T-helper 1 cell treated with Interleukin-12 subunit alpha and Interleukin-12 subunit beta and Interleukin-4 antibody, amounts not matched to agents 30 μg/mL and 1 μg/mL, for 36 hours (primary cell): ENCODE data around the gene FEN1.

Experiments
- H3K27ac Mint-ChIP-seq: one replicate; pipeline ENCODE4 v1.8.0; 2021; ENCODE audit warnings: mild to moderate bottlenecking, mixed read lengths
- H3K27me3 Mint-ChIP-seq: one replicate; pipeline ENCODE4 v1.8.0; 2021; ENCODE audit warnings: low read depth, mixed read lengths
- H3K36me3 Mint-ChIP-seq: one replicate; pipeline ENCODE4 v1.8.0; 2021; ENCODE audit warnings: low read depth, mixed read lengths
- H3K4me1 Mint-ChIP-seq: one replicate; pipeline ENCODE4 v1.8.0; 2021; ENCODE audit warnings: low read depth, mixed read lengths
- H3K4me3 Mint-ChIP-seq: one replicate; pipeline ENCODE4 v1.8.0; 2021; ENCODE audit warnings: mild to moderate bottlenecking, moderate library complexity, mixed read lengths
- H3K9me3 Mint-ChIP-seq: one replicate; pipeline ENCODE4 v1.8.0; 2021; ENCODE audit warnings: mixed read lengths

The FEN1 gene

GRCh38 chr11:61828629-61829407 is 36.1 kb downstream of the FEN1 start:
- Mint-ChIP-seq H3K4me3 (peak overlapping the region; percentile 85), H3K36me3 (peaks cover 13% of the 10 kb centered on the region), H3K27me3 (no peaks in the 10 kb centered on the region), H3K9me3 (no peaks in the 10 kb centered on the region), H3K4me1 (peaks cover 49% of the 10 kb centered on the region), H3K27ac (peak overlapping the region; percentile 93)

- peaks cover 15% of the 10 kb centered on the region for H3K36me3 Mint-ChIP-seq
- no peak overlapping the region for H3K27ac Mint-ChIP-seq
These were observed 37.1 kb downstream of the FEN1 start for GRCh38 chr11:61829806-61830205.

GRCh38 chr11:61830237-61831105 is 37.8 kb downstream of the FEN1 start:
- peak overlapping the region; percentile 87 for H3K27ac Mint-ChIP-seq
- H3K9me3 Mint-ChIP-seq, result no peaks in the 10 kb centered on the region
- no peaks in the 10 kb centered on the region for H3K27me3 Mint-ChIP-seq
- H3K36me3 Mint-ChIP-seq, result peaks cover 15% of the 10 kb centered on the region
- peaks cover 57% of the 10 kb centered on the region for H3K4me1 Mint-ChIP-seq
- H3K4me3 Mint-ChIP-seq, result peak overlapping the region; percentile 85

More at GRCh38 chr11:61829806-61830205, 37.1 kb downstream of the FEN1 start:
- peaks cover 53% of the 10 kb centered on the region for H3K4me1 Mint-ChIP-seq
- H3K9me3 Mint-ChIP-seq, result no peaks in the 10 kb centered on the region
- peak overlapping the region; percentile 85 for H3K4me3 Mint-ChIP-seq
- no peaks in the 10 kb centered on the region for H3K27me3 Mint-ChIP-seq

- Mint-ChIP-seq H3K36me3 (peaks cover 18% of the 10 kb centered on the region), H3K27ac (peak overlapping the region; percentile 98), H3K9me3 (no peaks in the 10 kb centered on the region), H3K4me3 (peak overlapping the region; percentile 75), H3K27me3 (no peaks in the 10 kb centered on the region), H3K4me1 (peaks cover 59% of the 10 kb centered on the region)
These were observed 39.5 kb downstream of the FEN1 start for GRCh38 chr11:61832207-61832606.

- H3K4me1 Mint-ChIP-seq, result peaks cover 58% of the 10 kb centered on the region
- no peaks in the 10 kb centered on the region for H3K27me3 Mint-ChIP-seq
- peaks cover 18% of the 10 kb centered on the region for H3K36me3 Mint-ChIP-seq
- H3K9me3 Mint-ChIP-seq, result no peaks in the 10 kb centered on the region
- peak overlapping the region; percentile 98 for H3K27ac Mint-ChIP-seq
- H3K4me3 Mint-ChIP-seq, result no peak overlapping the region
These were observed 40.0 kb downstream of the FEN1 start for GRCh38 chr11:61832754-61833153.

DNA sequence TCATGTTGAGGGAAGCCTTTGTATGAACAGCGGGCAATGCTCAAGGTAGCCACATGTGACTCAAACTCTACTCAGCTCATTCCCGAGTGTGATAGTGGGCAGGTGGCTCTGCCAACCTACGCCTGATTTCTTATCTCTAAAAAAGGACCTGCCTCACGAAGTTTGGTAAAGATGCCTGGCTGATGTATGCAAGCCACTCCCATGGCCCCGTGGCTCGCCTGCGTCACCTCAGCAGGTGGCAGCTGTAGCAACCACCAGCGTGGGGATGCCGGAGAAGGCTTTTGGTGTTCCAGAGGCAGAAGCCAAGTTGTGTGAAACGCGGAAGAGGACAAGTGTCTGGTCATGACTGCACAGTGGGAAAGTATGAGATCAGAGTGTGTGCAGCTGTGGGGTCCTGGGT is 40.8 kb downstream of the FEN1 start:
- peak overlapping the region; percentile 98 for H3K27ac Mint-ChIP-seq
- H3K4me1 Mint-ChIP-seq, result peaks cover 58% of the 10 kb centered on the region
- H3K4me3 Mint-ChIP-seq, result peak overlapping the region; percentile 84
- no peaks in the 10 kb centered on the region for H3K9me3 Mint-ChIP-seq
- H3K27me3 Mint-ChIP-seq, result no peaks in the 10 kb centered on the region
- peaks cover 18% of the 10 kb centered on the region for H3K36me3 Mint-ChIP-seq

GRCh38 chr11:61833926-61834277 is 41.2 kb downstream of the FEN1 start:
- H3K27me3 Mint-ChIP-seq, result no peaks in the 10 kb centered on the region
- H3K9me3 Mint-ChIP-seq, result no peaks in the 10 kb centered on the region
- peaks cover 21% of the 10 kb centered on the region for H3K36me3 Mint-ChIP-seq
- peak overlapping the region; percentile 84 for H3K4me3 Mint-ChIP-seq
- peaks cover 58% of the 10 kb centered on the region for H3K4me1 Mint-ChIP-seq
- H3K27ac Mint-ChIP-seq, result peak overlapping the region; percentile 98

DNA sequence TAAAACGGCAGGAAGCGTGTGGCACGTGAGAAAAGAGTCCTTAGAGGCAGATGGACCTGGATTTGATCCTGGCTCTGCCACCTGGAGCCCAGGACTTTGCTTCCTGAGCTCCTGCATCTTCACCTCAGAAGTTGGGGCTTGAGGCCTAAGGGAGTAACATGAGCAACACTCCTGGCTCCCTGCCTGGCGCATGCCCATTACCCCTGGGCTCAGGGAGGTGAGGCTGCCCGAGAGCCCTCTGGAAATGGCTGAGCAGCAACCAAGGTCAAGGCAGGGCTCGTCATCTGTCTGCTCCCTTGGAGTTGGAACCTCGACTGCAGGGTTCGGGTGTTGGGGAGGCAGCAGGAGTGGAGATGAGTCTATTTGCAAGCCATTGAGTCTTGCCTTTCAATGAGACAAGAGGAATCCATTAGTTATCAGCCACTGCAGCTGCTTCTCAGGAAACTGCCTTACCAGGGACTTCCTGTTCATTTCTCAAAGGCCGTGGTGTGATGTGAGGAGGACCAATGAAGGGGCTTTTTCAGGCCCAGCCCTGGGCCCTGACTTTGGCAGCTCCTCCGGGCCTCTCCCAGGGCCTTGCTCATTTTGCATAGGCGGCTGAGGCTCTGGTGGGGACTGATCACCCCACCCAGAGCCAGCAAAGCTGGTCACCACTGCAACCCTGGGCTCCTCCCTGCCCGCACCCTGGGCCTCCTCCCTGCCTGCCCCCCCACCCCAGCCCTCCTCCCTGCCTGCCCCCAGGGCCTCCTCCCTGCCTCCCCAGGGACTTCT is 41.8 kb downstream of the FEN1 start:
- peak overlapping the region; percentile 84 for H3K4me3 Mint-ChIP-seq
- no peaks in the 10 kb centered on the region for H3K9me3 Mint-ChIP-seq
- H3K36me3 Mint-ChIP-seq, result peaks cover 24% of the 10 kb centered on the region
- H3K27me3 Mint-ChIP-seq, result no peaks in the 10 kb centered on the region
- H3K4me1 Mint-ChIP-seq, result peaks cover 56% of the 10 kb centered on the region
- peak overlapping the region; percentile 98 for H3K27ac Mint-ChIP-seq

DNA sequence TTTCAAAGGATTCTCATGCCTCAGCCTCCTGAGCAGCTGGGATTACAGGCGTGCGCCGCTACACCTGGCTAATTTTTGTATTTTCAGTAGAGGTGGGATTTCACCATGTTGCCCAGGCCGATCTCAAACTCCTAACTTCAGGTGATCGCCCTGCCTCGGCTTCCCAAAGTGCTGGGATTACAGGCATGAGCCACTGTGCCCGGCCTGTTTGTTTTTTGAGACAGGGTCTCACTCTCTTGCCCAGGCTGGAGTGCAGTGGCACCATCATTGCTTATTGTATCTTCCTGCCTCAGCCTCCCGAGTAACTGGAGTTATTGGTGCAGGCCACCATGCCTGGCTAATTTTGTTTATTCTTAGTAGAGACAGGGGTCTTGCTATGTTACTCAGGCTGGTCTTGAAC is 43.5 kb downstream of the FEN1 start:
- Mint-ChIP-seq H3K27me3 (no peaks in the 10 kb centered on the region), H3K9me3 (no peaks in the 10 kb centered on the region), H3K36me3 (peaks cover 35% of the 10 kb centered on the region), H3K4me3 (peak overlapping the region; percentile 63), H3K4me1 (peaks cover 49% of the 10 kb centered on the region), H3K27ac (peak overlapping the region; percentile 98)

DNA sequence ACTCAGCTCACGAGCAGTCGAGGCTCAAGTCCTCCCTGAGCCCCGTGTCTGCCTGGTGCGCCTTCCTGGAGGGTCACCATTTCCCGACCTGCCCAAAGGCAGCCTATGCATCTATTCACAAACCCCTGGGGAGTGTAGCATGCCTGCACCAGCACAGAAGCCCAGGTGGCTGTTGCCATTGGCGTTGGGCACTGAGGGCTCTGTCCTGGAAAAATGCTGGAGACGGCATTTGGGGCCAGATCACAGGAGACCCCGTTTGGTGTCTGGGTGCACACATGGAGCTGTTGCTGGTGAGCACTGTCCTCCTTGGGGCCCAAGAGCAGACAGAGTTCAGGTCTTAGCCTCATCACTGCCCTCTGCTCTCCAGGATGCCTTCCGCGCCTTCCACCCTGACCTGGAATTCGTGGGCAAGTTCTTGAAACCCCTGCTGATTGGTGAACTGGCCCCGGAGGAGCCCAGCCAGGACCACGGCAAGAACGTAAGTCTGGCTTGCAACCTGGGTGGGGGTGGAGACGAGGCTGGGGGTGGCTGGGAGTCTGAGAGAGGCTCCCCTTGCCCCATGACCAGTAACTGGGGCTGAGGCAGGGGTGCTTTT is 44.8 kb downstream of the FEN1 start:
- peak overlapping the region; percentile 49 for H3K27ac Mint-ChIP-seq

GRCh38 chr11:61838501-61838900 is 45.8 kb downstream of the FEN1 start:
- no peaks in the 10 kb centered on the region for H3K27me3 Mint-ChIP-seq
- H3K9me3 Mint-ChIP-seq, result no peaks in the 10 kb centered on the region
- H3K36me3 Mint-ChIP-seq, result peaks cover 44% of the 10 kb centered on the region
- peaks cover 29% of the 10 kb centered on the region for H3K4me1 Mint-ChIP-seq
- peak overlapping the region; percentile 73 for H3K27ac Mint-ChIP-seq
- no peak overlapping the region for H3K4me3 Mint-ChIP-seq

More for the DNA sequence above, 44.8 kb downstream of the FEN1 start:
- Mint-ChIP-seq H3K4me1 (peaks cover 38% of the 10 kb centered on the region), H3K4me3 (no peak overlapping the region), H3K27me3 (no peaks in the 10 kb centered on the region), H3K36me3 (peaks cover 45% of the 10 kb centered on the region), H3K9me3 (no peaks in the 10 kb centered on the region)

- Mint-ChIP-seq H3K4me1 (peaks cover 25% of the 10 kb centered on the region), H3K27ac (peak overlapping the region; percentile 73), H3K36me3 (peaks cover 40% of the 10 kb centered on the region), H3K4me3 (no peak overlapping the region), H3K27me3 (no peaks in the 10 kb centered on the region), H3K9me3 (no peaks in the 10 kb centered on the region)
These were observed 46.2 kb downstream of the FEN1 start for GRCh38 chr11:61838921-61839320.

GRCh38 chr11:61839742-61840141 is 47.0 kb downstream of the FEN1 start:
- peak overlapping the region; percentile 57 for H3K27ac Mint-ChIP-seq
- H3K4me3 Mint-ChIP-seq, result no peak overlapping the region
- no peaks in the 10 kb centered on the region for H3K27me3 Mint-ChIP-seq
- peaks cover 39% of the 10 kb centered on the region for H3K36me3 Mint-ChIP-seq
- H3K4me1 Mint-ChIP-seq, result peaks cover 19% of the 10 kb centered on the region
- no peaks in the 10 kb centered on the region for H3K9me3 Mint-ChIP-seq

- Mint-ChIP-seq H3K9me3 (no peaks in the 10 kb centered on the region), H3K4me1 (peaks cover 16% of the 10 kb centered on the region), H3K27me3 (no peaks in the 10 kb centered on the region), H3K36me3 (peaks cover 42% of the 10 kb centered on the region), H3K27ac (no peak overlapping the region), H3K4me3 (no peak overlapping the region)
These were observed 47.7 kb downstream of the FEN1 start for GRCh38 chr11:61840371-61840770.
